H1 (cell line): Measurements from ENCODE around the gene ZNF154. TPM values are rescaled to one million over a fixed set of nuclear protein-coding genes. Genes with fewer than 3 reads are reported as not detected.

Experiments used
- CBX5 ChIP-seq: fragments of 300-800, 300-1000 bp; sonication (generic); IDR thresholded peaks from 2 replicates; pipeline ENCODE4 v1.7.1; 2016; ENCODE audit warnings: antibody characterized with exemption, low read length, low read depth
- HDAC2 ChIP-seq, 2 experiments: fragments of 300-600 bp in 1 of 2; sonication (generic) in 1 of 2; IDR thresholded peaks; 2 replicates each; pipeline ENCODE4 v1.6.1; 2011 to 2012; ENCODE audit warnings: low read depth in 2 of 2, low read length in 2 of 2, mild to moderate bottlenecking in 2 of 2, moderate library complexity in 2 of 2, borderline replicate concordance in 1 of 2, inconsistent platforms in 1 of 2
- KDM5A ChIP-seq: fragments of 200-600 bp; IDR thresholded peaks from 2 replicates; pipeline ENCODE4 v1.7.1; 2012; ENCODE audit warnings: mild to moderate bottlenecking, low read length, inconsistent platforms, mixed read lengths
- PHF8 ChIP-seq: fragments of 200-600 bp; sonication (generic); conservative IDR thresholded peaks from 2 replicates; pipeline ENCODE4 v1.7.1; 2012; ENCODE audit warnings: low read depth, mild to moderate bottlenecking, inconsistent platforms, low read length, moderate library complexity
- TBP ChIP-seq: IDR thresholded peaks from 2 replicates; pipeline ENCODE4 v1.6.1; 2011; ENCODE audit warnings: low read depth, low read length, improper control_type of control experiment
- polyA plus RNA-seq, 7 experiments: library from polyadenylated mRNA; depleted of rRNA in 3 of 7; stranded (reverse) in 5 of 7; unstranded in 2 of 7; fragments of >200 nt in 5 of 7; fragments of 200-250 nt in 2 of 7; gene quantifications; 1 replicate in 5 of 7; 2 replicates in 1 of 7; 4 replicates in 1 of 7; pipeline versions ENCODE4 v1.2.1 to v1.2.3, GENCODE V29; 2011 to 2013; ENCODE audit warnings: missing spikeins in 2 of 7, mixed read lengths in 2 of 7
- total RNA-seq: library from RNA; stranded (reverse); fragmentation: NEBNext Ultra II Directional; extraction: Animal tissue kit (Norgen Biotek cat#: 25700); gene quantifications from 2 replicates; pipeline ENCODE4 v1.2.1, GENCODE V29; 2021
- TF ChIP-seq, protein P1 (sequence below): IDR thresholded peaks from 2 replicates; pipeline ENCODE4 v1.6.1; 2011; ENCODE audit warnings: low read length, improper control_type of control experiment
- TF ChIP-seq, protein P2 (sequence below): fragments of 300-600 bp; sonication (generic); IDR thresholded peaks from 2 replicates; pipeline ENCODE4 v1.7.1; 2012; ENCODE audit warnings: low read length, moderate library complexity, mild to moderate bottlenecking, inconsistent platforms; ENCODE audit not compliant: insufficient replicate concordance
- TF ChIP-seq, protein P3 (sequence below): IDR thresholded peaks from 2 replicates; pipeline ENCODE4 v1.6.1; 2012; ENCODE audit warnings: inconsistent platforms

ZNF154 gene
- total and polyA plus RNA-seq, 2 of the 8 experiments (the other 6 are each of a cell fraction or from before 2014, with no cell fraction given): 5.3 to 11.6 TPM

DNA sequence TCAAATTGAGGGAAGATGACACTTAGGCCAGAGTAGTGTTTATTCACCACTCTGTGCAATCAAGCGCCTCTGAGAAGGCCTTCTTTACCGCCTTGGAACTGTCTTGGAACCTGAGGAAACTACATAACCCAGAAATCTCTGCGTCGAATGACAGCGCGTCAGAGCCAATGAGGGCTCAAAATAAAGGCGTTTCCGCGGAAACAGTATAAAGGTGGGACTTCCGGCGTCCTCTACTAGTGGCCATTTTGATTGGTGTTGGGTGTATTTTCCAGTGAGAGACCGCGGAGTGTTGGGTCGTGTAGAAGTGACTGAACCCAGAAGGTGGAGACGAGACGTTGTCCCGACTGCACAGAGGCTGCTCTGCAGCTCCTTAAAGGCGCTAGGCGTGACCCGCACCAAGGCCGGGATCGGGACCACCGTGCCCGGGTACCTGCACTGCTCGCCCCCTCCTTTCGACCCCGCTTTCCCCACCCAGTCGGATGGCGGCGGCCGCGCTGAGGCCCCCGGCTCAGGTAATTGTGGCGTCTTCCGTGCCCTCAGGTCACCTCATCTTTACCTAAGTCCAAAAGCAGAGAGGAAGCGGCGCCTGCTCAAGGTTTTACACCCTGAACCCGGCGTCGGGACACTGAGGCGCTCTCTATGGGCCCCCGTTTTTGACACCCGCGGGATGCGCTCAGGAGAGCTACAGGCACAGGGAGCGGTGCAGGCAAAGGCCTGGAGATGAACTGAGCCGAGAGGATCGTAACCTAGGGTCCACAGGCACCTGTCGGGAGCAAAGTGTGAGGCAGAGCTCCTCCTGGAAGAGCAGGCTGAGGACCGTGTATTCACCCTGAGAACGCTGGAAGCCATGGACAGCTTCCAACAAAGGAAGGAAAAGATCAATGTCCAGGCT lies 37.8 kb upstream of the ZNF154 start, which contains the start of gene ZNF776 (continued):
- TF ChIP-seq, protein P1, sequence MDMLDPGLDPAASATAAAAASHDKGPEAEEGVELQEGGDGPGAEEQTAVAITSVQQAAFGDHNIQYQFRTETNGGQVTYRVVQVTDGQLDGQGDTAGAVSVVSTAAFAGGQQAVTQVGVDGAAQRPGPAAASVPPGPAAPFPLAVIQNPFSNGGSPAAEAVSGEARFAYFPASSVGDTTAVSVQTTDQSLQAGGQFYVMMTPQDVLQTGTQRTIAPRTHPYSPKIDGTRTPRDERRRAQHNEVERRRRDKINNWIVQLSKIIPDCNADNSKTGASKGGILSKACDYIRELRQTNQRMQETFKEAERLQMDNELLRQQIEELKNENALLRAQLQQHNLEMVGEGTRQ: no peak
- TF ChIP-seq CBX5 (no peak), PHF8 (peak; percentile 86), HDAC2 (IDR thresholded peaks at IDR 0.05; ENCODE audit: borderline replicate concordance in 1 of 2, low read depth in 2 of 2, low read length in 2 of 2) (no peak), TBP (peak; percentile 84), KDM5A (no peak)
- TF ChIP-seq, protein P2, sequence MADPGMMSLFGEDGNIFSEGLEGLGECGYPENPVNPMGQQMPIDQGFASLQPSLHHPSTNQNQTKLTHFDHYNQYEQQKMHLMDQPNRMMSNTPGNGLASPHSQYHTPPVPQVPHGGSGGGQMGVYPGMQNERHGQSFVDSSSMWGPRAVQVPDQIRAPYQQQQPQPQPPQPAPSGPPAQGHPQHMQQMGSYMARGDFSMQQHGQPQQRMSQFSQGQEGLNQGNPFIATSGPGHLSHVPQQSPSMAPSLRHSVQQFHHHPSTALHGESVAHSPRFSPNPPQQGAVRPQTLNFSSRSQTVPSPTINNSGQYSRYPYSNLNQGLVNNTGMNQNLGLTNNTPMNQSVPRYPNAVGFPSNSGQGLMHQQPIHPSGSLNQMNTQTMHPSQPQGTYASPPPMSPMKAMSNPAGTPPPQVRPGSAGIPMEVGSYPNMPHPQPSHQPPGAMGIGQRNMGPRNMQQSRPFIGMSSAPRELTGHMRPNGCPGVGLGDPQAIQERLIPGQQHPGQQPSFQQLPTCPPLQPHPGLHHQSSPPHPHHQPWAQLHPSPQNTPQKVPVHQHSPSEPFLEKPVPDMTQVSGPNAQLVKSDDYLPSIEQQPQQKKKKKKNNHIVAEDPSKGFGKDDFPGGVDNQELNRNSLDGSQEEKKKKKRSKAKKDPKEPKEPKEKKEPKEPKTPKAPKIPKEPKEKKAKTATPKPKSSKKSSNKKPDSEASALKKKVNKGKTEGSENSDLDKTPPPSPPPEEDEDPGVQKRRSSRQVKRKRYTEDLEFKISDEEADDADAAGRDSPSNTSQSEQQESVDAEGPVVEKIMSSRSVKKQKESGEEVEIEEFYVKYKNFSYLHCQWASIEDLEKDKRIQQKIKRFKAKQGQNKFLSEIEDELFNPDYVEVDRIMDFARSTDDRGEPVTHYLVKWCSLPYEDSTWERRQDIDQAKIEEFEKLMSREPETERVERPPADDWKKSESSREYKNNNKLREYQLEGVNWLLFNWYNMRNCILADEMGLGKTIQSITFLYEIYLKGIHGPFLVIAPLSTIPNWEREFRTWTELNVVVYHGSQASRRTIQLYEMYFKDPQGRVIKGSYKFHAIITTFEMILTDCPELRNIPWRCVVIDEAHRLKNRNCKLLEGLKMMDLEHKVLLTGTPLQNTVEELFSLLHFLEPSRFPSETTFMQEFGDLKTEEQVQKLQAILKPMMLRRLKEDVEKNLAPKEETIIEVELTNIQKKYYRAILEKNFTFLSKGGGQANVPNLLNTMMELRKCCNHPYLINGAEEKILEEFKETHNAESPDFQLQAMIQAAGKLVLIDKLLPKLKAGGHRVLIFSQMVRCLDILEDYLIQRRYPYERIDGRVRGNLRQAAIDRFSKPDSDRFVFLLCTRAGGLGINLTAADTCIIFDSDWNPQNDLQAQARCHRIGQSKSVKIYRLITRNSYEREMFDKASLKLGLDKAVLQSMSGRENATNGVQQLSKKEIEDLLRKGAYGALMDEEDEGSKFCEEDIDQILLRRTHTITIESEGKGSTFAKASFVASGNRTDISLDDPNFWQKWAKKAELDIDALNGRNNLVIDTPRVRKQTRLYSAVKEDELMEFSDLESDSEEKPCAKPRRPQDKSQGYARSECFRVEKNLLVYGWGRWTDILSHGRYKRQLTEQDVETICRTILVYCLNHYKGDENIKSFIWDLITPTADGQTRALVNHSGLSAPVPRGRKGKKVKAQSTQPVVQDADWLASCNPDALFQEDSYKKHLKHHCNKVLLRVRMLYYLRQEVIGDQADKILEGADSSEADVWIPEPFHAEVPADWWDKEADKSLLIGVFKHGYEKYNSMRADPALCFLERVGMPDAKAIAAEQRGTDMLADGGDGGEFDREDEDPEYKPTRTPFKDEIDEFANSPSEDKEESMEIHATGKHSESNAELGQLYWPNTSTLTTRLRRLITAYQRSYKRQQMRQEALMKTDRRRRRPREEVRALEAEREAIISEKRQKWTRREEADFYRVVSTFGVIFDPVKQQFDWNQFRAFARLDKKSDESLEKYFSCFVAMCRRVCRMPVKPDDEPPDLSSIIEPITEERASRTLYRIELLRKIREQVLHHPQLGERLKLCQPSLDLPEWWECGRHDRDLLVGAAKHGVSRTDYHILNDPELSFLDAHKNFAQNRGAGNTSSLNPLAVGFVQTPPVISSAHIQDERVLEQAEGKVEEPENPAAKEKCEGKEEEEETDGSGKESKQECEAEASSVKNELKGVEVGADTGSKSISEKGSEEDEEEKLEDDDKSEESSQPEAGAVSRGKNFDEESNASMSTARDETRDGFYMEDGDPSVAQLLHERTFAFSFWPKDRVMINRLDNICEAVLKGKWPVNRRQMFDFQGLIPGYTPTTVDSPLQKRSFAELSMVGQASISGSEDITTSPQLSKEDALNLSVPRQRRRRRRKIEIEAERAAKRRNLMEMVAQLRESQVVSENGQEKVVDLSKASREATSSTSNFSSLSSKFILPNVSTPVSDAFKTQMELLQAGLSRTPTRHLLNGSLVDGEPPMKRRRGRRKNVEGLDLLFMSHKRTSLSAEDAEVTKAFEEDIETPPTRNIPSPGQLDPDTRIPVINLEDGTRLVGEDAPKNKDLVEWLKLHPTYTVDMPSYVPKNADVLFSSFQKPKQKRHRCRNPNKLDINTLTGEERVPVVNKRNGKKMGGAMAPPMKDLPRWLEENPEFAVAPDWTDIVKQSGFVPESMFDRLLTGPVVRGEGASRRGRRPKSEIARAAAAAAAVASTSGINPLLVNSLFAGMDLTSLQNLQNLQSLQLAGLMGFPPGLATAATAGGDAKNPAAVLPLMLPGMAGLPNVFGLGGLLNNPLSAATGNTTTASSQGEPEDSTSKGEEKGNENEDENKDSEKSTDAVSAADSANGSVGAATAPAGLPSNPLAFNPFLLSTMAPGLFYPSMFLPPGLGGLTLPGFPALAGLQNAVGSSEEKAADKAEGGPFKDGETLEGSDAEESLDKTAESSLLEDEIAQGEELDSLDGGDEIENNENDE: no peak
- TF ChIP-seq, protein P3, sequence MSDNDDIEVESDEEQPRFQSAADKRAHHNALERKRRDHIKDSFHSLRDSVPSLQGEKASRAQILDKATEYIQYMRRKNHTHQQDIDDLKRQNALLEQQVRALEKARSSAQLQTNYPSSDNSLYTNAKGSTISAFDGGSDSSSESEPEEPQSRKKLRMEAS: no peak
